K562 (cell line): ENCODE measurements around the gene CYS1. TPM values are rescaled to one million over a fixed set of nuclear protein-coding genes. Genes with fewer than 3 reads are reported as not detected.

Experiments
- ATF7 ChIP-seq: fragments of 450-650 bp; IDR thresholded peaks from 2 replicates; pipeline ENCODE4 v1.7.1; 2014; ENCODE audit warnings: mild to moderate bottlenecking, moderate library complexity
- RCOR1 ChIP-seq, 2 experiments: IDR thresholded peaks; 2 replicates each; pipeline ENCODE4 v1.6.1; 2012; ENCODE audit warnings: low read depth in 2 of 2, low read length in 2 of 2, borderline replicate concordance in 1 of 2, improper control_type of control experiment in 1 of 2
- STAG1 ChIP-seq: sonication (generic); formaldehyde crosslinking; IDR thresholded peaks from 2 replicates; pipeline ENCODE4 v1.5.0; 2020; ENCODE audit warnings: missing genetic modification reagents, borderline replicate concordance
- ZNF175 ChIP-seq: fragments of 200-800 bp; sonication (Bioruptor generic); IDR thresholded peaks from 2 replicates; pipeline ENCODE4 v1.6.1; 2016; ENCODE audit warnings: low read depth, mild to moderate bottlenecking, missing genetic modification characterization, missing compliant biosample characterization
- polyA plus RNA-seq, 8 experiments: library from polyadenylated mRNA; depleted of rRNA in 4 of 8; stranded (reverse) in 5 of 8; unstranded in 3 of 8; fragments of >200 nt; fragmentation: Nextera tagmentation in 2 of 8; fragmentation: Illumina TruSeq in 1 of 8; extraction: Ambion mirVana in 2 of 8; extraction: Trizol in 1 of 8; gene quantifications; 2 replicates each; pipeline versions ENCODE4 v1.2.1 to v1.2.3, GENCODE V29; 2011 to 2014; ENCODE audit warnings: inconsistent platforms in 1 of 8, missing spikeins in 1 of 8
- total RNA-seq, 7 experiments: library from RNA; depleted of rRNA in 6 of 7; stranded (reverse); fragments of >200 nt in 6 of 7; fragmentation: Illumina TruSeq in 2 of 7; extraction: Trizol in 2 of 7; gene quantifications; 2 replicates each; pipeline versions ENCODE4 v1.2.1 to v1.2.3, GENCODE V29; 2011 to 2021; ENCODE audit warnings: low replicate concordance in 1 of 7
- TF ChIP-seq, protein P1 (sequence below), 2 experiments: IDR thresholded peaks in 1 of 2; conservative IDR thresholded peaks in 1 of 2; 2 replicates each; pipeline ENCODE4 v1.6.1; 2016; ENCODE audit warnings: low read depth in 2 of 2, mild to moderate bottlenecking in 1 of 2, missing compliant biosample characterization in 1 of 2, missing genetic modification characterization in 1 of 2, moderate library complexity in 1 of 2
- TF ChIP-seq, protein P2 (sequence below): fragments of 450-650 bp; formaldehyde crosslinking; IDR thresholded peaks from 2 replicates; pipeline ENCODE4 v1.4.0; 2020; ENCODE audit warnings: mild to moderate bottlenecking, moderate library complexity
- TF ChIP-seq, protein P3 (sequence below): IDR thresholded peaks from 3 replicates; pipeline ENCODE4 v1.6.1; 2011; ENCODE audit warnings: borderline replicate concordance, mild to moderate bottlenecking, moderate library complexity; ENCODE audit not compliant: insufficient read length; ENCODE audit errors: extremely low read depth
- TF ChIP-seq, protein P4 (sequence below), 2 experiments: IDR thresholded peaks; 2 replicates each; pipeline ENCODE4 v1.6.1; 2012; ENCODE audit warnings: improper control_type of control experiment in 2 of 2, low read depth in 2 of 2, low read length in 2 of 2, borderline replicate concordance in 1 of 2

The CYS1 gene
- total and polyA plus RNA-seq, 9 of the 15 experiments (the other 6 are each of a cell fraction or from before 2014, with no cell fraction given) = 0.11 to 0.13 TPM; not detected in 7

DNA sequence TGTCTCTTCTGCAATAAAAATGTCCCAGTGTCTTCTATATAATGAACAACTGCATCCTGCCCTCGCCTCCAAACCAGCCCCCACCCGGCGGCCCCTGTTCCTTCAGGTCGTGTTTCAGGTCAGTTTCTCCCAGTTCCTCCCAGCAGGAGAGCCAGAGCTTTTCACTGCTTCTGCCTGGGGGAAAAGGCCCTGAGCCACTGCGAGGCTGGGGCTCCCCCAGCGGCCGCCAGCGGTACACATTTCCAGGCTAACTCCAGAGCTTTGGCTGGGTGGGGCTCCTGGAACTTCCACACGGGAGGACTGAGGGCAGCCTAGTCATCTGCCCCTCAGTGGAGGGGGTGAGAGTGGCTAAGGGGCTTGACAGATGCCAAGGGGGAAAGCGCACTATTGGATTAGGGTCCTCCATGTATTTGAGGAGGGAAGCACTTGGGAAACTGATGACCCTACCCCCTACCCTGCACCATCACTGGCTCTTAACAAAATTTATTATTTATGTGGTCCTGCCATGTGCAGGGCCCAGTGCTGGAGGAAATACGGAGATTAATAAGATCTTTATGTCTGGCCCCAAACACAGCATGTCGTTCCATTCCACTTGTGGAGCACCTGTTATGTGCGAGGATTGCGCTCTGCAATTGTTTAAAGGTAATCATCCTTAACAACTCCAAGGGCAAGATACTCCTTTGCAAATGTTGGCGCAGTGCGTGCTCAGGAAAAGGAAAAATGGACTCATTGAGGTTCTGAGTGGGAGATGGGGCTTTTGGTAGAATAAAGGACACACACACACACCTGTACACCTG lies 17.3 kb upstream of the CYS1 start (continued):
- TF ChIP-seq, protein P1, sequence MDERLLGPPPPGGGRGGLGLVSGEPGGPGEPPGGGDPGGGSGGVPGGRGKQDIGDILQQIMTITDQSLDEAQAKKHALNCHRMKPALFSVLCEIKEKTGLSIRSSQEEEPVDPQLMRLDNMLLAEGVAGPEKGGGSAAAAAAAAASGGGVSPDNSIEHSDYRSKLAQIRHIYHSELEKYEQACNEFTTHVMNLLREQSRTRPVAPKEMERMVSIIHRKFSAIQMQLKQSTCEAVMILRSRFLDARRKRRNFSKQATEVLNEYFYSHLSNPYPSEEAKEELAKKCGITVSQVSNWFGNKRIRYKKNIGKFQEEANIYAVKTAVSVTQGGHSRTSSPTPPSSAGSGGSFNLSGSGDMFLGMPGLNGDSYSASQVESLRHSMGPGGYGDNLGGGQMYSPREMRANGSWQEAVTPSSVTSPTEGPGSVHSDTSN (CRISPR knock-in tag; IDR thresholded peaks at IDR 0.05; ENCODE audit: low read depth) = no peak
- TF ChIP-seq, protein P1 (tag; conservative IDR thresholded peaks at IDR 0.05; ENCODE audit: low read depth) = no peak
- TF ChIP-seq RCOR1 (IDR thresholded peaks at IDR 0.05; ENCODE audit: borderline replicate concordance in 1 of 2, low read depth in 2 of 2, low read length in 2 of 2) = peak in 1 of 2 experiments; percentile 55; a peak in 1 of 4 replicates
- TF ChIP-seq, protein P2, sequence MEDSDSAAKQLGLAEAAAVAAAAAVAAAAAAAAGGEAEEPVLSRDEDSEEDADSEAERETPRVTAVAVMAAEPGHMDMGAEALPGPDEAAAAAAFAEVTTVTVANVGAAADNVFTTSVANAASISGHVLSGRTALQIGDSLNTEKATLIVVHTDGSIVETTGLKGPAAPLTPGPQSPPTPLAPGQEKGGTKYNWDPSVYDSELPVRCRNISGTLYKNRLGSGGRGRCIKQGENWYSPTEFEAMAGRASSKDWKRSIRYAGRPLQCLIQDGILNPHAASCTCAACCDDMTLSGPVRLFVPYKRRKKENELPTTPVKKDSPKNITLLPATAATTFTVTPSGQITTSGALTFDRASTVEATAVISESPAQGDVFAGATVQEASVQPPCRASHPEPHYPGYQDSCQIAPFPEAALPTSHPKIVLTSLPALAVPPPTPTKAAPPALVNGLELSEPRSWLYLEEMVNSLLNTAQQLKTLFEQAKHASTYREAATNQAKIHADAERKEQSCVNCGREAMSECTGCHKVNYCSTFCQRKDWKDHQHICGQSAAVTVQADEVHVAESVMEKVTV (CRISPR knock-in tag) = peak; percentile 50
- TF ChIP-seq, protein P3, sequence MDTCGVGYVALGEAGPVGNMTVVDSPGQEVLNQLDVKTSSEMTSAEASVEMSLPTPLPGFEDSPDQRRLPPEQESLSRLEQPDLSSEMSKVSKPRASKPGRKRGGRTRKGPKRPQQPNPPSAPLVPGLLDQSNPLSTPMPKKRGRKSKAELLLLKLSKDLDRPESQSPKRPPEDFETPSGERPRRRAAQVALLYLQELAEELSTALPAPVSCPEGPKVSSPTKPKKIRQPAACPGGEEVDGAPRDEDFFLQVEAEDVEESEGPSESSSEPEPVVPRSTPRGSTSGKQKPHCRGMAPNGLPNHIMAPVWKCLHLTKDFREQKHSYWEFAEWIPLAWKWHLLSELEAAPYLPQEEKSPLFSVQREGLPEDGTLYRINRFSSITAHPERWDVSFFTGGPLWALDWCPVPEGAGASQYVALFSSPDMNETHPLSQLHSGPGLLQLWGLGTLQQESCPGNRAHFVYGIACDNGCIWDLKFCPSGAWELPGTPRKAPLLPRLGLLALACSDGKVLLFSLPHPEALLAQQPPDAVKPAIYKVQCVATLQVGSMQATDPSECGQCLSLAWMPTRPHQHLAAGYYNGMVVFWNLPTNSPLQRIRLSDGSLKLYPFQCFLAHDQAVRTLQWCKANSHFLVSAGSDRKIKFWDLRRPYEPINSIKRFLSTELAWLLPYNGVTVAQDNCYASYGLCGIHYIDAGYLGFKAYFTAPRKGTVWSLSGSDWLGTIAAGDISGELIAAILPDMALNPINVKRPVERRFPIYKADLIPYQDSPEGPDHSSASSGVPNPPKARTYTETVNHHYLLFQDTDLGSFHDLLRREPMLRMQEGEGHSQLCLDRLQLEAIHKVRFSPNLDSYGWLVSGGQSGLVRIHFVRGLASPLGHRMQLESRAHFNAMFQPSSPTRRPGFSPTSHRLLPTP = no peak
- TF ChIP-seq ZNF175 (CRISPR knock-in tag) = no peak
- TF ChIP-seq, protein P4, sequence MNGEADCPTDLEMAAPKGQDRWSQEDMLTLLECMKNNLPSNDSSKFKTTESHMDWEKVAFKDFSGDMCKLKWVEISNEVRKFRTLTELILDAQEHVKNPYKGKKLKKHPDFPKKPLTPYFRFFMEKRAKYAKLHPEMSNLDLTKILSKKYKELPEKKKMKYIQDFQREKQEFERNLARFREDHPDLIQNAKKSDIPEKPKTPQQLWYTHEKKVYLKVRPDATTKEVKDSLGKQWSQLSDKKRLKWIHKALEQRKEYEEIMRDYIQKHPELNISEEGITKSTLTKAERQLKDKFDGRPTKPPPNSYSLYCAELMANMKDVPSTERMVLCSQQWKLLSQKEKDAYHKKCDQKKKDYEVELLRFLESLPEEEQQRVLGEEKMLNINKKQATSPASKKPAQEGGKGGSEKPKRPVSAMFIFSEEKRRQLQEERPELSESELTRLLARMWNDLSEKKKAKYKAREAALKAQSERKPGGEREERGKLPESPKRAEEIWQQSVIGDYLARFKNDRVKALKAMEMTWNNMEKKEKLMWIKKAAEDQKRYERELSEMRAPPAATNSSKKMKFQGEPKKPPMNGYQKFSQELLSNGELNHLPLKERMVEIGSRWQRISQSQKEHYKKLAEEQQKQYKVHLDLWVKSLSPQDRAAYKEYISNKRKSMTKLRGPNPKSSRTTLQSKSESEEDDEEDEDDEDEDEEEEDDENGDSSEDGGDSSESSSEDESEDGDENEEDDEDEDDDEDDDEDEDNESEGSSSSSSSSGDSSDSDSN (IDR thresholded peaks at IDR 0.05; ENCODE audit: borderline replicate concordance in 1 of 2, low read depth in 2 of 2, low read length in 2 of 2) = 0 out of 4 replicates have a peak, but pooled peaks of 1 of the 2 experiments have one; percentile 55
- peak; percentile 50; the same call in 1 of the 2 replicates for TF ChIP-seq STAG1 (CRISPR knock-in tag)
- peak; percentile 38; the same call in 1 of the 2 replicates for TF ChIP-seq ATF7
